ENCODE measurements around the gene JAML. TPM values are rescaled to one million over a fixed set of nuclear protein-coding genes. Genes with fewer than 3 reads are reported as not detected.
A peak's percentile ranks its signal among the peaks of the same experiment; 100 is the strongest.

JAML gene
- polyA plus RNA-seq, 1 donor (not counting 4 experiments of a cell fraction or from before 2014, with no cell fraction given) = 0.01 TPM

DNA sequence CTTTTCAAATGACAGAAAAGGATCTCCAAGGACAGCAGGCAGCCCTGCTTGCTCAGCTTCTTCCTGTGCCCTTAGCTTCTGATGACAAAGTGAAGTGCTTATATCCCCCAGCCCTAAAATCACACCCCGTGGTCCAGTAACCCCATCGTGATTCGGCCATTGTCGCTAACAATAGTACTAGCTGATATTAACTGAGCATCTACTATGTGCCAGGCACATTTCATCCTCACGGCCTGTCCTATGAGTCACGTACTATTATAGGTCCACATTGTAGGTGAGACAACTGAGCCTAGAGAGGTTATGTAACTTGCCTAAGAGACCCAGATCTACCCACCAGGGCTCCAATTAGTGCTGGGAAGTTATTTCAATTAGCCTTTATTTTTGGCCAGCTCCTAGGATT, 78.3 kb downstream of the JAML start:
- no peak overlapping the region for H3K4me3 ChIP-seq (ENCODE audit: control insufficient read depth in 2 of 3, extremely low read depth in 1 of 3, insufficient read depth in 2 of 3, low read depth in 1 of 3, low read length in 3 of 3)
- dilution Hi-C loops (cut with MboI; ENCODE audit: extremely low pct_ligation_motif_present, low sequenced_read_pairs) = no loop called here
- no peaks in the 10 kb centered on the region for H3K36me3 ChIP-seq (ENCODE audit: control insufficient read depth in 2 of 2, extremely low read depth in 1 of 2, insufficient read depth in 2 of 2, low read length in 2 of 2)
- H3K4me2 ChIP-seq (ENCODE audit: control insufficient read depth, extremely low read depth, insufficient read depth, low read depth, low read length) = no peak overlapping the region
- H3K9me1 ChIP-seq (ENCODE audit: control insufficient read depth, extremely low read depth, insufficient read depth, low read length) = no peaks in the 10 kb centered on the region
- no peak overlapping the region for H2AFZ ChIP-seq (ENCODE audit: control insufficient read depth, low read length)
- no peaks in the 10 kb centered on the region for H3K9me3 ChIP-seq (ENCODE audit: control insufficient read depth, low read depth, low read length)
- H3K4me1 ChIP-seq (ENCODE audit: control insufficient read depth, extremely low read depth, insufficient read depth, low read length) = peaks cover 31% of the 10 kb centered on the region
- H3K27ac ChIP-seq (ENCODE audit: control insufficient read depth, insufficient read depth, low read length) = no peak overlapping the region
- FAIRE-seq = peak; percentile 5
- H3K27me3 ChIP-seq (ENCODE audit: control insufficient read depth, extremely low read depth, insufficient read depth, low read length) = no peaks in the 10 kb centered on the region
- H3K79me2 ChIP-seq (ENCODE audit: control insufficient read depth, insufficient read depth, low read length) = no peaks in the 10 kb centered on the region
- TF ChIP-seq, protein P1, sequence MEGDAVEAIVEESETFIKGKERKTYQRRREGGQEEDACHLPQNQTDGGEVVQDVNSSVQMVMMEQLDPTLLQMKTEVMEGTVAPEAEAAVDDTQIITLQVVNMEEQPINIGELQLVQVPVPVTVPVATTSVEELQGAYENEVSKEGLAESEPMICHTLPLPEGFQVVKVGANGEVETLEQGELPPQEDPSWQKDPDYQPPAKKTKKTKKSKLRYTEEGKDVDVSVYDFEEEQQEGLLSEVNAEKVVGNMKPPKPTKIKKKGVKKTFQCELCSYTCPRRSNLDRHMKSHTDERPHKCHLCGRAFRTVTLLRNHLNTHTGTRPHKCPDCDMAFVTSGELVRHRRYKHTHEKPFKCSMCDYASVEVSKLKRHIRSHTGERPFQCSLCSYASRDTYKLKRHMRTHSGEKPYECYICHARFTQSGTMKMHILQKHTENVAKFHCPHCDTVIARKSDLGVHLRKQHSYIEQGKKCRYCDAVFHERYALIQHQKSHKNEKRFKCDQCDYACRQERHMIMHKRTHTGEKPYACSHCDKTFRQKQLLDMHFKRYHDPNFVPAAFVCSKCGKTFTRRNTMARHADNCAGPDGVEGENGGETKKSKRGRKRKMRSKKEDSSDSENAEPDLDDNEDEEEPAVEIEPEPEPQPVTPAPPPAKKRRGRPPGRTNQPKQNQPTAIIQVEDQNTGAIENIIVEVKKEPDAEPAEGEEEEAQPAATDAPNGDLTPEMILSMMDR (optimal IDR thresholded peaks at IDR 0.05 in 1 of 3, IDR thresholded peaks at IDR 0.05 in 1 of 3, conservative IDR thresholded peaks at IDR 0.05 in 1 of 3; ENCODE audit: extremely low read depth in 1 of 3, insufficient read depth in 2 of 3, low read length in 3 of 3) = no peak
- TF ChIP-seq EZH2 (IDR thresholded peaks at IDR 0.05; ENCODE audit: low read length) = no peak
- H4K20me1 ChIP-seq (ENCODE audit: control insufficient read depth, extremely low read depth, insufficient read depth, low read length) = no peaks in the 10 kb centered on the region
- no peak for DNase-seq (ENCODE audit: low read depth, low spot score)
- H3K9ac ChIP-seq (ENCODE audit: control insufficient read depth, extremely low read depth, insufficient read depth, low read length) = no peak overlapping the region

DNA sequence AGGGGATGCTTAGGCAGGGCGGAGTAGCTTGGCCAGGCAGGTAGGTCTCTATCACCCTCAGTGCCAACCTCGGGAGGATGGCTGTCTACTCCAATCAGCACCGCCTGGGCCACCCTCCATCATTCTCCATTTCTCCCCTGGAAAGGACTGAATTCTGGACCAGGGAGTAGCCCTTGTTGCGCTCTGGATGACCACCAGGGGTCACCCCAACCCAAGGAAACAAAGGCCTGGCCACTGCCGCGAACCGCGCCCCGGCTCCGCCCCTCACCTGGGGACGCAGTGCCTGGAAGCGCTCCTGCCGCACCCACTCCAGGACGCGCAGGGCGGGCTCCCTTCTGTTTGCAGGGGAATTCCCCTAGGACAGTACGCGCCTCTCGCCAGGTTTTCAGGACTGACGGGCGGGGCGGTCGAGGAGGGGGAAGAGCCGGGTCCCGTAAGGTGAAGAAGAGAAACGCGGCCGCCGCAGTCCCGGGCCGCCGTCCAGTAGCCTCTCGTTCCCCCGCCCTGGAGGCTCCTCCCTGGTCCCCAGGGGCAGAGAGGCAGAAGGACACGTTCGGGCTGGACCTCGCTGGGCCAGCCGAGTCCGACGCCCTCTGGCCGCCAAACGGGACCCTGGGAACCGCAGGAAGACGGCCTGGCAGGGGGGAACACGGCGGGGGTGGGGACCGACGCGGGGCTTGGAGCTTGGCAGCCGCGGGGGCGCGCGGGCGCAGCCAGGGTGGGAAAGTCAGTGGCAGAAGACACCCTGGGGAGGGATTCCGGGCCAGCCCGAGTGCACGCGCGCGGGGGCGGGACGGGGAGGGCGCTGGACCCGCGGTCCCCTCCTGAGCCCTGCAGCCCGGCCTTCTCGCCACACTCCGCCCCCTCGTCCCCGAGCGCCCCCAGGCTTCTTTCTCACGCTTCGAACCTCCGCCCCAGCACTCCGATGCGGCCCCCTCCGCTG, 79.3 kb downstream of the JAML start:
- Histone ChIP-seq H3K4me3 (ENCODE audit: control insufficient read depth in 2 of 3, extremely low read depth in 1 of 3, insufficient read depth in 2 of 3, low read depth in 1 of 3, low read length in 3 of 3) (peak overlapping the region; percentile 52 to 69 (median 56)), H3K9me1 (ENCODE audit: control insufficient read depth, extremely low read depth, insufficient read depth, low read length) (no peaks in the 10 kb centered on the region), H3K4me2 (ENCODE audit: control insufficient read depth, extremely low read depth, insufficient read depth, low read depth, low read length) (peak overlapping the region; percentile 67), H3K4me1 (ENCODE audit: control insufficient read depth, extremely low read depth, insufficient read depth, low read length) (peaks cover 33% of the 10 kb centered on the region), H4K20me1 (ENCODE audit: control insufficient read depth, extremely low read depth, insufficient read depth, low read length) (no peaks in the 10 kb centered on the region), H3K79me2 (ENCODE audit: control insufficient read depth, insufficient read depth, low read length) (no peaks in the 10 kb centered on the region), H3K36me3 (ENCODE audit: control insufficient read depth in 2 of 2, extremely low read depth in 1 of 2, insufficient read depth in 2 of 2, low read length in 2 of 2) (no peaks in the 10 kb centered on the region), H3K27ac (ENCODE audit: control insufficient read depth, insufficient read depth, low read length) (peak overlapping the region; percentile 45), H2AFZ (ENCODE audit: control insufficient read depth, low read length) (peak overlapping the region; percentile 80), H3K9me3 (ENCODE audit: control insufficient read depth, low read depth, low read length) (no peaks in the 10 kb centered on the region), H3K9ac (ENCODE audit: control insufficient read depth, extremely low read depth, insufficient read depth, low read length) (peak overlapping the region; percentile 76), H3K27me3 (ENCODE audit: control insufficient read depth, extremely low read depth, insufficient read depth, low read length) (no peaks in the 10 kb centered on the region)
- dilution Hi-C loops (cut with MboI; ENCODE audit: extremely low pct_ligation_motif_present, low sequenced_read_pairs) = no loop called here
- TF ChIP-seq, protein P1 (optimal IDR thresholded peaks at IDR 0.05 in 1 of 3, IDR thresholded peaks at IDR 0.05 in 1 of 3, conservative IDR thresholded peaks at IDR 0.05 in 1 of 3; ENCODE audit: extremely low read depth in 1 of 3, insufficient read depth in 2 of 3, low read length in 3 of 3) = peak; percentile 78 to 90 (median 88)
- TF ChIP-seq EZH2 (IDR thresholded peaks at IDR 0.05; ENCODE audit: low read length) = no peak
- FAIRE-seq (peak; percentile 87), DNase-seq (ENCODE audit: low read depth, low spot score) (peak; percentile 68)
